B cell (primary cell): Measurements from ENCODE around the gene P2RX6. TPM values are rescaled to one million over a fixed set of nuclear protein-coding genes. Genes with fewer than 3 reads are reported as not detected.
"Not testable (repeated sequence)": the region's sequence is repeated elsewhere in the genome, so short reads cannot be mapped to it uniquely, and the experiment has no call there.

Experiments used
- ATAC-seq: fragments of 200-7000 bp; cut with Tn5 transposase; one replicate; pipeline ENCODE4 v1.10.0; 2021; ENCODE audit warnings: low read depth, mild to moderate bottlenecking, moderate number of reproducible peaks, moderate library complexity
- CTCF ChIA-PET: fragments of 350-600 bp; sonication (Branson Sonifier 250); formaldehyde crosslinking; loops from one replicate; lab custom pipeline; 2021; ENCODE audit warnings: antibody characterized with exemption, inconsistent platforms; lab: Charles Lee
- POLR2A ChIA-PET: fragments of 350-600 bp; sonication (Branson Sonifier 250); formaldehyde crosslinking; loops from one replicate; lab custom pipeline; 2021; ENCODE audit warnings: antibody characterized with exemption; lab: Charles Lee
- DNase-seq: peaks from one replicate; pipeline ENCODE4 v3.0.0; 2013
- H2AFZ ChIP-seq: 2 replicates; pipeline ENCODE4 v1.6.1; 2012; ENCODE audit warnings: mild to moderate bottlenecking, low read depth, low read length; ENCODE audit not compliant: insufficient read depth, poor library complexity, severe bottlenecking
- H3K27ac ChIP-seq, 2 donors: 1 replicate in 1 of 2; 2 replicates in 1 of 2; pipeline ENCODE4 v1.5.1; 2012 to 2013; ENCODE audit warnings: low read length in 2 of 2, mild to moderate bottlenecking in 2 of 2, moderate library complexity in 1 of 2
- H3K27me3 ChIP-seq, 4 experiments: fragments of 200-600 bp in 1 of 4; sonication (generic) in 1 of 4; replicated peaks in 1 of 4; 1 replicate in 2 of 4; 2 replicates in 2 of 4; pipeline versions ENCODE4 v1.6.1 to v1.7.0; 2013 to 2016; ENCODE audit warnings: low read length in 3 of 4, mild to moderate bottlenecking in 2 of 4, mixed read lengths in 1 of 4, moderate library complexity in 1 of 4; ENCODE audit not compliant: insufficient read depth in 4 of 4, control insufficient read depth in 3 of 4; ENCODE audit errors: control extremely low read depth in 1 of 4
- H3K36me3 ChIP-seq, 2 experiments: replicated peaks in 1 of 2; 1 replicate in 1 of 2; 2 replicates in 1 of 2; pipeline versions ENCODE4 v1.6.1 to v1.7.1; 2013; ENCODE audit warnings: low read length in 1 of 2; ENCODE audit not compliant: insufficient read depth in 2 of 2, control insufficient read depth in 1 of 2; ENCODE audit errors: control extremely low read depth in 1 of 2, extremely low read depth in 1 of 2
- H3K4me1 ChIP-seq, 2 donors: fragments of 200-600 bp in 1 of 2; sonication (generic) in 1 of 2; 1 replicate in 1 of 2; 2 replicates in 1 of 2; pipeline versions ENCODE4 v1.5.1 to v1.6.1; 2013 to 2017; ENCODE audit warnings: low read length in 2 of 2; ENCODE audit not compliant: control insufficient read depth in 2 of 2, insufficient read depth in 2 of 2
- H3K4me2 ChIP-seq: replicated peaks from 2 replicates; pipeline ENCODE3; 2012; ENCODE audit warnings: mild to moderate bottlenecking, low read depth, low read length; ENCODE audit not compliant: poor library complexity, severe bottlenecking
- H3K4me3 ChIP-seq, 5 experiments: fragments of 200-600 bp in 1 of 5; sonication (generic) in 1 of 5; 1 replicate in 3 of 5; 2 replicates in 2 of 5; pipeline versions ENCODE4 v1.5.1 to v1.7.0; 2011 to 2016; ENCODE audit warnings: low read length in 4 of 5, mild to moderate bottlenecking in 4 of 5, low read depth in 2 of 5, control low read depth in 1 of 5, moderate library complexity in 1 of 5; ENCODE audit not compliant: insufficient read depth in 1 of 5; ENCODE audit errors: control extremely low read depth in 1 of 5, extremely low read depth in 1 of 5
- H3K79me2 ChIP-seq: fragments of 200-600 bp; sonication (generic); one replicate; pipeline ENCODE4 v1.6.0; 2016; ENCODE audit warnings: low read length; ENCODE audit not compliant: control insufficient read depth, insufficient read depth
- H3K9ac ChIP-seq: fragments of 200-600 bp; sonication (generic); 2 replicates; pipeline ENCODE4 v1.6.1; 2017; ENCODE audit warnings: mild to moderate bottlenecking, low read length, moderate library complexity
- H3K9me3 ChIP-seq, 3 donors: one replicate each; pipeline versions ENCODE4 v1.6.1 to v1.7.1; 2013; ENCODE audit warnings: low read length in 2 of 3; ENCODE audit not compliant: control insufficient read depth in 2 of 3, insufficient read depth in 1 of 3; ENCODE audit errors: control extremely low read depth in 1 of 3
- H4K20me1 ChIP-seq: 2 replicates; pipeline ENCODE4 v1.6.0; 2012; ENCODE audit warnings: mild to moderate bottlenecking, low read length; ENCODE audit not compliant: insufficient read depth, control insufficient read depth, poor library complexity, severe bottlenecking
- H3K27ac Mint-ChIP-seq: one replicate; pipeline ENCODE4 v1.8.0; 2021; ENCODE audit warnings: mixed read lengths
- H3K27me3 Mint-ChIP-seq: one replicate; pipeline ENCODE4 v1.8.0; 2021; ENCODE audit warnings: mixed read lengths
- H3K4me1 Mint-ChIP-seq: one replicate; pipeline ENCODE4 v1.8.0; 2021; ENCODE audit warnings: mixed read lengths
- H3K4me3 Mint-ChIP-seq: one replicate; pipeline ENCODE4 v1.8.0; 2021; ENCODE audit warnings: mixed read lengths
- H3K9me3 Mint-ChIP-seq: one replicate; pipeline ENCODE4 v1.8.0; 2022; ENCODE audit warnings: mixed read lengths; ENCODE audit not compliant: insufficient read depth
- WGBS: methylation state at CpG from one replicate; pipeline ENCODE4 v1.1.5; 2013; ENCODE audit warnings: missing lambda C conversion rate; ENCODE audit not compliant: insufficient coverage; 5-methylcytosine and 5-hydroxymethylcytosine counted together
- intact Hi-C: fragments of 100-400 bp; cut with micrococcal nuclease; formaldehyde crosslinking; loops from one replicate; pipeline ENCODE4 v1.10.0; 2022
- polyA plus RNA-seq: library from polyadenylated mRNA; depleted of rRNA; stranded (reverse); fragments of >200 nt; gene quantifications from 2 replicates; pipeline ENCODE4 v1.2.3, GENCODE V29; 2012
- total RNA-seq, 2 donors: library from RNA; stranded (reverse); fragments of 120-200 nt in 1 of 2; gene quantifications; 1 replicate in 1 of 2; 2 replicates in 1 of 2; pipeline versions ENCODE4 v1.2.3 to v1.2.4, GENCODE V29; 2013 to 2022

The P2RX6 gene
- total and polyA plus RNA-seq, 2 donors (not counting 1 experiment from before 2014, with no cell fraction given), result 0.49 to 0.79 TPM

GRCh38 chr22:21061660-21062321, 46.8 kb downstream of the P2RX6 start:
- not testable (repeated sequence) for ATAC-seq
- WGBS, result 100% methylated on average over 9 of the region's 18 CpGs

GRCh38 chr22:21064425-21064824, 49.5 kb downstream of the P2RX6 start:
- DNase-seq, H3K9me3 Mint-ChIP-seq, H3K4me3 Mint-ChIP-seq, H3K9me3 ChIP-seq, H4K20me1 ChIP-seq, H3K27ac ChIP-seq, H2AFZ ChIP-seq, H3K27me3 Mint-ChIP-seq, H3K79me2 ChIP-seq, intact Hi-C loops, H3K4me1 ChIP-seq, H3K4me1 Mint-ChIP-seq, H3K36me3 ChIP-seq, H3K27ac Mint-ChIP-seq, ATAC-seq, H3K4me3 ChIP-seq, H3K27me3 ChIP-seq, H3K4me2 ChIP-seq, POLR2A ChIA-PET, H3K9ac ChIP-seq: not testable (repeated sequence)
- CTCF ChIA-PET, result interaction anchor here (0.7 to 1.2 kb wide), 2 partner anchors 105 to 184 kb away, joined by 3 to 4 read pairs; no protein-coding TSS in a partner anchor
- WGBS, result 91% methylated on average over 11 of the region's 11 CpGs

More at GRCh38 chr22:21061660-21062321, 46.8 kb downstream of the P2RX6 start:
- H3K4me1 Mint-ChIP-seq, intact Hi-C loops, H3K9me3 Mint-ChIP-seq, H3K27me3 Mint-ChIP-seq, H3K4me1 ChIP-seq, H3K4me3 ChIP-seq, H3K4me3 Mint-ChIP-seq, DNase-seq, H3K27me3 ChIP-seq, H4K20me1 ChIP-seq, H3K27ac Mint-ChIP-seq, H3K36me3 ChIP-seq, H3K4me2 ChIP-seq, H2AFZ ChIP-seq, H3K79me2 ChIP-seq, CTCF ChIA-PET, H3K9ac ChIP-seq, H3K27ac ChIP-seq, H3K9me3 ChIP-seq, POLR2A ChIA-PET: not testable (repeated sequence)
